ENCODE results near the gene GPLD1. TPM values are rescaled to one million over a fixed set of nuclear protein-coding genes. Genes with fewer than 3 reads are reported as not detected.

Gene GPLD1
- total and polyA plus RNA-seq, 10 donors = 0.15 to 4.3 (median 1.8) TPM

DNA sequence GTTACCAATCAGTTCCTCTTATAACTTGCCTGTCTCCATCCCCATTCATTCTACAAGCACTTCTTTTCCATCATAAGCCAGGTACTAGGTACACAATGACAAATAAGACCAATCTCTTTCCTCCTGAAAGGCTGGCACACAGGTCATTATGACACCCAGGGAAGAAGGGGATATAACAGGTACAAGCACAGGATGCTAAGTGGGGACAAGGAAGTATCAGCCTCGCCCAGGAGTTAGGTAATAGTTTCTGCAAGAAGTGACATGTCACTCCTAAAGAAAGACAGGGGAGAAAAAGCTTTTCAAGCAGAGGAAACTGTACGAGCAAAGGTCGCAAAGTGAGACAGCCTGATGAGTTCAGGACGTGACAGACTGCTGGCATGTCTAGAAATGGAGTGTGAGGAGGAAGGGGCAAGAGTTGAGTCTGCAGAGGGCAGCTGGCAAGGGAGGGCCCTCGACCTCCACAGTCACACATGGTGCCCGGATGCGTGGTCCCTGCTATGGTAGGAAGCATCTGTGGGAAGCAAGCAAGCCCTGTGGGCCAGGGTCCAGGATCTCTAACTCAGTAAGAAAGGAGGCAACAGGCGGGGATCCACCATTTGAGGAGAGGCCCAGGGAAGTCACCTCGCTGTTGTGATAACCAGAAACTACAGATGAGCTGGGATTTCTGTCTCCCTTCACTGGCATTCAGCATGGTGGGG is 40.4 kb downstream of the GPLD1 start:
- no peak for DNase-seq
- TF ChIP-seq POLR2AphosphoS5 (IDR thresholded peaks at IDR 0.05) (no peak), POLR2A (IDR thresholded peaks at IDR 0.05) (no peak), CTCF (IDR thresholded peaks at IDR 0.05 in 8 of 11, conservative IDR thresholded peaks at IDR 0.05 in 3 of 11) (no peak)
- 56 to 74% (median 61%) methylated on average over 9 of the region's 9 CpGs for WGBS, 5 donors
- intact Hi-C loops (cut with DNase I; ENCODE audit: low total_unique reads) = no loop called here
- peak overlapping the region in 3 of 8 donors; percentile 58 to 80 (median 63) for H3K27ac ChIP-seq
- H3K4me3 ChIP-seq = no peak overlapping the region
- H3K27me3 ChIP-seq (replicated peaks in 1 of 7) = no peaks in the 10 kb centered on the region
- H3K9me3 ChIP-seq = no peaks in the 10 kb centered on the region
- H3K36me3 ChIP-seq = no peaks in the 10 kb centered on the region
- no peaks in the 10 kb centered on the region for H3K4me1 ChIP-seq

GRCh38 chr6:24448396-24448795 is 41.0 kb downstream of the GPLD1 start:
- no peak for TF ChIP-seq CTCF (IDR thresholded peaks at IDR 0.05 in 8 of 11, conservative IDR thresholded peaks at IDR 0.05 in 3 of 11)
- no peak for DNase-seq
- no peaks in the 10 kb centered on the region for H3K36me3 ChIP-seq
- WGBS, 5 donors = 60 to 81% (median 66%) methylated on average over 4 of the region's 4 CpGs
- H3K4me3 ChIP-seq = no peak overlapping the region
- intact Hi-C loops (cut with DNase I; ENCODE audit: low total_unique reads) = no loop called here
- H3K27me3 ChIP-seq (replicated peaks in 1 of 7) = no peaks in the 10 kb centered on the region
- no peaks in the 10 kb centered on the region for H3K9me3 ChIP-seq
- peak overlapping the region in 3 of 8 donors; percentile 58 to 80 (median 63) for H3K27ac ChIP-seq
- no peaks in the 10 kb centered on the region for H3K4me1 ChIP-seq

- no peaks in the 10 kb centered on the region for H3K36me3 ChIP-seq
- H3K27ac ChIP-seq = peak overlapping the region in 1 of 8 donors; percentile 67
- no peak overlapping the region for H3K4me3 ChIP-seq
- no peak for DNase-seq
- H3K4me1 ChIP-seq = no peaks in the 10 kb centered on the region
- H3K9me3 ChIP-seq = no peaks in the 10 kb centered on the region
- intact Hi-C loops (cut with DNase I; ENCODE audit: low total_unique reads) = no loop called here
- 90 to 92% (median 92%) methylated on average over 7 of the region's 7 CpGs for WGBS, 5 donors
- TF ChIP-seq POLR2A (IDR thresholded peaks at IDR 0.05) (no peak), POLR2AphosphoS5 (IDR thresholded peaks at IDR 0.05) (no peak), CTCF (IDR thresholded peaks at IDR 0.05 in 8 of 11, conservative IDR thresholded peaks at IDR 0.05 in 3 of 11) (no peak)
- H3K27me3 ChIP-seq (replicated peaks in 1 of 7) = no peaks in the 10 kb centered on the region
Measured at GRCh38 chr6:24446670-24447069, 42.7 kb downstream of the GPLD1 start.

GRCh38 chr6:24445704-24446103 is 43.7 kb downstream of the GPLD1 start:
- Histone ChIP-seq H3K4me3 (no peak overlapping the region), H3K4me1 (no peaks in the 10 kb centered on the region), H3K36me3 (no peaks in the 10 kb centered on the region), H3K9me3 (no peaks in the 10 kb centered on the region), H3K27ac (peak overlapping the region in 3 of 8 donors; percentile 18 to 67 (median 24)), H3K27me3 (replicated peaks in 1 of 7) (no peaks in the 10 kb centered on the region)
- WGBS, 5 donors = 58 to 84% (median 70%) methylated on average over 4 of the region's 4 CpGs
- TF ChIP-seq CTCF (IDR thresholded peaks at IDR 0.05 in 8 of 11, conservative IDR thresholded peaks at IDR 0.05 in 3 of 11) (no peak), POLR2A (IDR thresholded peaks at IDR 0.05) (no peak), POLR2AphosphoS5 (IDR thresholded peaks at IDR 0.05) (no peak)
- DNase-seq = no peak
- intact Hi-C loops (cut with DNase I; ENCODE audit: low total_unique reads) = no loop called here
